Measurements from ENCODE around the gene TESK2.

TESK2 gene

GRCh38 chr1:45335855-45336324 lies 155.1 kb downstream of the TESK2 start:
- no peak for DNase-seq (ENCODE audit: low spot score)

GRCh38 chr1:45334308-45335245 lies 156.4 kb downstream of the TESK2 start:
- DNase-seq (ENCODE audit: low spot score): no peak

- DNase-seq (ENCODE audit: low spot score): no peak
Measured at GRCh38 chr1:45332346-45332720, 158.6 kb downstream of the TESK2 start.

- no peak for DNase-seq (ENCODE audit: low spot score)
Measured at GRCh38 chr1:45331436-45332345, 159.3 kb downstream of the TESK2 start.

- DNase-seq (ENCODE audit: low spot score): no peak
Measured at GRCh38 chr1:45329445-45329844, 161.5 kb downstream of the TESK2 start.

- DNase-seq (ENCODE audit: low spot score): no peak
Measured at GRCh38 chr1:45328680-45329079, 162.3 kb downstream of the TESK2 start.

- no peak for DNase-seq (ENCODE audit: low spot score)
Measured at GRCh38 chr1:45327644-45328515, 163.1 kb downstream of the TESK2 start.

- peak; percentile 40 for DNase-seq (ENCODE audit: low spot score)
Measured at GRCh38 chr1:45326627-45327623, 164.0 kb downstream of the TESK2 start, which contains the start of gene HPDL. HPDL (plus strand) TSS chr1:45326895; CDS start chr1:45327149, 254 bp downstream.

- no peak for DNase-seq (ENCODE audit: low spot score)
Measured at GRCh38 chr1:45325851-45326506, 165.0 kb downstream of the TESK2 start.

- no peak for DNase-seq (ENCODE audit: low spot score)
Measured at GRCh38 chr1:45322486-45323040, 168.4 kb downstream of the TESK2 start.

- no peak for DNase-seq (ENCODE audit: low spot score)
Measured at GRCh38 chr1:45321444-45321843, 169.5 kb downstream of the TESK2 start.

GRCh38 chr1:45319761-45320160 lies 171.2 kb downstream of the TESK2 start:
- DNase-seq (ENCODE audit: low spot score): no peak

GRCh38 chr1:45317166-45317565 lies 173.8 kb downstream of the TESK2 start:
- DNase-seq (ENCODE audit: low spot score): no peak

GRCh38 chr1:45314266-45314665 lies 176.7 kb downstream of the TESK2 start:
- DNase-seq (ENCODE audit: low spot score): no peak

- DNase-seq (ENCODE audit: low spot score): no peak
Measured at GRCh38 chr1:45306905-45307304, 184.1 kb downstream of the TESK2 start.

- no peak for DNase-seq (ENCODE audit: low spot score)
Measured at GRCh38 chr1:45306319-45306718, 184.6 kb downstream of the TESK2 start.

- no peak for DNase-seq (ENCODE audit: low spot score)
Measured at GRCh38 chr1:45305231-45305630, 185.7 kb downstream of the TESK2 start.

- DNase-seq (ENCODE audit: low spot score): no peak
Measured at GRCh38 chr1:45304311-45305081, 186.5 kb downstream of the TESK2 start.

Measured in CD4-positive, alpha-beta T cell treated with Interleukin-15 for 4 hours (primary cell).